ENCODE results near the gene MMP15. TPM values are rescaled to one million over a fixed set of nuclear protein-coding genes. Genes with fewer than 3 reads are reported as not detected.

The MMP15 gene
- total RNA-seq, 1 experiment from 2014 or later = 55.5 TPM

DNA sequence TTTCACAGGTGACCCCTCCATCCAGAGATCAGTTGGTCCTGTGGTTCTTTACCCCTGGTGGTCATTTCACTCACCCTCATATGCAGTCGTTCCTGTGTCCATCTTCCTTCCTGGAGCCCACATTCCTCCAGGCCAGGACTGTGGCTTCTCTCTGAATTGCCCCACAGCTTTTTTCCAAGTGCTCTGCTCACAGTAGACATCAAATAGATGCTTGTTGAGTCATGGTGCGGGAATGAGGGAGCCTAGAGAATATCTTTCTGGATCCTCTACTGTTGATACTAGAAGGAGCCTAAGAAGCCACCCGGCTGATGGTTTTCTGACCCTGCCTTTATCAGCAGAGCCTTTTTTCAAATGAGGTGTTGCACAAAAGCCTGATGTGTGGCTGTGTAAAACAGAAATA, 13.9 kb upstream of the MMP15 start:
- CTCF ChIA-PET = interaction anchor here (0.9 kb wide), 1 partner anchor 110 kb away, joined by 3 read pairs; no protein-coding TSS in a partner anchor
- peaks cover 13% of the 10 kb centered on the region for H3K4me1 Mint-ChIP-seq
- H3K9me3 Mint-ChIP-seq = peaks cover 6% of the 10 kb centered on the region; the same call in 1 of the 2 replicates
- DNase-seq (ENCODE audit: low spot score) = no peak
- ATAC-seq = no peak
- H3K27ac Mint-ChIP-seq = no peak overlapping the region
- no peaks in the 10 kb centered on the region for H3K27me3 Mint-ChIP-seq (ENCODE audit: low read depth)
- POLR2A ChIA-PET = no interaction called here
- H3K4me3 Mint-ChIP-seq = no peak overlapping the region
- TF ChIP-seq HMGA2 (CRISPR knock-in tag; IDR thresholded peaks at IDR 0.05) = no peak
- TF ChIP-seq ZNF671 (CRISPR knock-in tag; IDR thresholded peaks at IDR 0.05) = no peak
- TF ChIP-seq NR1H2 (CRISPR knock-in tag; IDR thresholded peaks at IDR 0.05) = no peak
- TF ChIP-seq ZNF232 (CRISPR knock-in tag; IDR thresholded peaks at IDR 0.05) = no peak
- TF ChIP-seq, protein P1, sequence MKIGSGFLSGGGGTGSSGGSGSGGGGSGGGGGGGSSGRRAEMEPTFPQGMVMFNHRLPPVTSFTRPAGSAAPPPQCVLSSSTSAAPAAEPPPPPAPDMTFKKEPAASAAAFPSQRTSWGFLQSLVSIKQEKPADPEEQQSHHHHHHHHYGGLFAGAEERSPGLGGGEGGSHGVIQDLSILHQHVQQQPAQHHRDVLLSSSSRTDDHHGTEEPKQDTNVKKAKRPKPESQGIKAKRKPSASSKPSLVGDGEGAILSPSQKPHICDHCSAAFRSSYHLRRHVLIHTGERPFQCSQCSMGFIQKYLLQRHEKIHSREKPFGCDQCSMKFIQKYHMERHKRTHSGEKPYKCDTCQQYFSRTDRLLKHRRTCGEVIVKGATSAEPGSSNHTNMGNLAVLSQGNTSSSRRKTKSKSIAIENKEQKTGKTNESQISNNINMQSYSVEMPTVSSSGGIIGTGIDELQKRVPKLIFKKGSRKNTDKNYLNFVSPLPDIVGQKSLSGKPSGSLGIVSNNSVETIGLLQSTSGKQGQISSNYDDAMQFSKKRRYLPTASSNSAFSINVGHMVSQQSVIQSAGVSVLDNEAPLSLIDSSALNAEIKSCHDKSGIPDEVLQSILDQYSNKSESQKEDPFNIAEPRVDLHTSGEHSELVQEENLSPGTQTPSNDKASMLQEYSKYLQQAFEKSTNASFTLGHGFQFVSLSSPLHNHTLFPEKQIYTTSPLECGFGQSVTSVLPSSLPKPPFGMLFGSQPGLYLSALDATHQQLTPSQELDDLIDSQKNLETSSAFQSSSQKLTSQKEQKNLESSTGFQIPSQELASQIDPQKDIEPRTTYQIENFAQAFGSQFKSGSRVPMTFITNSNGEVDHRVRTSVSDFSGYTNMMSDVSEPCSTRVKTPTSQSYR (CRISPR knock-in tag; IDR thresholded peaks at IDR 0.05) = no peak
- TF ChIP-seq TEAD1 (CRISPR knock-in tag; IDR thresholded peaks at IDR 0.05) = no peak
- TF ChIP-seq, protein P2, sequence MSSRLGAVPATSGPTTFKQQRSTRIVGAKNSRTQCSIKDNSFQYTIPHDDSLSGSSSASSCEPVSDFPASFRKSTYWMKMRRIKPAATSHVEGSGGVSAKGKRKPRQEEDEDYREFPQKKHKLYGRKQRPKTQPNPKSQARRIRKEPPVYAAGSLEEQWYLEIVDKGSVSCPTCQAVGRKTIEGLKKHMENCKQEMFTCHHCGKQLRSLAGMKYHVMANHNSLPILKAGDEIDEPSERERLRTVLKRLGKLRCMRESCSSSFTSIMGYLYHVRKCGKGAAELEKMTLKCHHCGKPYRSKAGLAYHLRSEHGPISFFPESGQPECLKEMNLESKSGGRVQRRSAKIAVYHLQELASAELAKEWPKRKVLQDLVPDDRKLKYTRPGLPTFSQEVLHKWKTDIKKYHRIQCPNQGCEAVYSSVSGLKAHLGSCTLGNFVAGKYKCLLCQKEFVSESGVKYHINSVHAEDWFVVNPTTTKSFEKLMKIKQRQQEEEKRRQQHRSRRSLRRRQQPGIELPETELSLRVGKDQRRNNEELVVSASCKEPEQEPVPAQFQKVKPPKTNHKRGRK (CRISPR knock-in tag; IDR thresholded peaks at IDR 0.05; ENCODE audit: borderline replicate concordance) = no peak
- no peak for TF ChIP-seq ZNF423 (CRISPR knock-in tag; IDR thresholded peaks at IDR 0.05)
- TF ChIP-seq, protein P3, sequence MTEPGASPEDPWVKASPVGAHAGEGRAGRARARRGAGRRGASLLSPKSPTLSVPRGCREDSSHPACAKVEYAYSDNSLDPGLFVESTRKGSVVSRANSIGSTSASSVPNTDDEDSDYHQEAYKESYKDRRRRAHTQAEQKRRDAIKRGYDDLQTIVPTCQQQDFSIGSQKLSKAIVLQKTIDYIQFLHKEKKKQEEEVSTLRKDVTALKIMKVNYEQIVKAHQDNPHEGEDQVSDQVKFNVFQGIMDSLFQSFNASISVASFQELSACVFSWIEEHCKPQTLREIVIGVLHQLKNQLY (CRISPR knock-in tag; IDR thresholded peaks at IDR 0.05) = no peak
- TF ChIP-seq TCF7 (CRISPR knock-in tag; IDR thresholded peaks at IDR 0.05; ENCODE audit: low read depth) = no peak
- H3K36me3 Mint-ChIP-seq = peaks cover 23% of the 10 kb centered on the region

DNA sequence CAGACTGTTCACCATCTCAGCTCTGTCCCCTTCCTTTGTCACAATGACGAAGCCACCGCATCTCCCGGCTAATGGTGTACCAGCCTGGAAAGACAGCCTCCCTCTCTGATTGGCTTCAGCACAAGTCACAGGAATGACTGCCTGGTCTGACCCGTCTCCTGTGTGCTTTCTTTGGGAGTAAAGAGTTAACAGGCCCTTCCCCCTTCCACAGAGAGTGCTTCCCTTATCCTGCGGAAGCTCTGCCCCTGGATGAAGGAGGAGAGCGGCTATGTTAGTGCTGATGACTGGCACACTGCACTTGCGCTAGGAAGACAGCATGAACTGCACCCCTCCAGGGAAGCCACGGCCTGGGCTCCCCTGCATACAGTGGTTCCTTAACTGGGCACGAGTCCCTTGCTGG, 13.1 kb upstream of the MMP15 start:
- no peak overlapping the region for H3K27ac Mint-ChIP-seq
- ChIA-PET CTCF (interaction anchor here (0.9 to 2.4 kb wide), 2 partner anchors 85 to 110 kb away, joined by 3 to 8 read pairs; no protein-coding TSS in a partner anchor), POLR2A (interaction anchor here (0.5 kb wide), 1 partner anchor 509 kb away, joined by 4 read pairs; no protein-coding TSS in a partner anchor)
- peaks cover 18% of the 10 kb centered on the region for H3K36me3 Mint-ChIP-seq
- no peaks in the 10 kb centered on the region for H3K9me3 Mint-ChIP-seq
- H3K4me3 Mint-ChIP-seq = no peak overlapping the region
- H3K27me3 Mint-ChIP-seq (ENCODE audit: low read depth) = no peaks in the 10 kb centered on the region
- TF ChIP-seq TEAD4 (CRISPR knock-in tag; IDR thresholded peaks at IDR 0.05) = no peak
- TF ChIP-seq, protein P4, sequence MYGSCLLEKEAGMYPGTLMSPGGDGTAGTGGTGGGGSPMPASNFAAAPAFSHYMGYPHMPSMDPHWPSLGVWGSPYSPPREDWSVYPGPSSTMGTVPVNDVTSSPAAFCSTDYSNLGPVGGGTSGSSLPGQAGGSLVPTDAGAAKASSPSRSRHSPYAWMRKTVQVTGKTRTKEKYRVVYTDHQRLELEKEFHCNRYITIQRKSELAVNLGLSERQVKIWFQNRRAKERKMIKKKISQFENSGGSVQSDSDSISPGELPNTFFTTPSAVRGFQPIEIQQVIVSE (CRISPR knock-in tag; IDR thresholded peaks at IDR 0.05; ENCODE audit: borderline replicate concordance) = no peak
- no peak for DNase-seq (ENCODE audit: low spot score)
- peaks cover 13% of the 10 kb centered on the region for H3K4me1 Mint-ChIP-seq
- ATAC-seq = peak; percentile 47

DNA sequence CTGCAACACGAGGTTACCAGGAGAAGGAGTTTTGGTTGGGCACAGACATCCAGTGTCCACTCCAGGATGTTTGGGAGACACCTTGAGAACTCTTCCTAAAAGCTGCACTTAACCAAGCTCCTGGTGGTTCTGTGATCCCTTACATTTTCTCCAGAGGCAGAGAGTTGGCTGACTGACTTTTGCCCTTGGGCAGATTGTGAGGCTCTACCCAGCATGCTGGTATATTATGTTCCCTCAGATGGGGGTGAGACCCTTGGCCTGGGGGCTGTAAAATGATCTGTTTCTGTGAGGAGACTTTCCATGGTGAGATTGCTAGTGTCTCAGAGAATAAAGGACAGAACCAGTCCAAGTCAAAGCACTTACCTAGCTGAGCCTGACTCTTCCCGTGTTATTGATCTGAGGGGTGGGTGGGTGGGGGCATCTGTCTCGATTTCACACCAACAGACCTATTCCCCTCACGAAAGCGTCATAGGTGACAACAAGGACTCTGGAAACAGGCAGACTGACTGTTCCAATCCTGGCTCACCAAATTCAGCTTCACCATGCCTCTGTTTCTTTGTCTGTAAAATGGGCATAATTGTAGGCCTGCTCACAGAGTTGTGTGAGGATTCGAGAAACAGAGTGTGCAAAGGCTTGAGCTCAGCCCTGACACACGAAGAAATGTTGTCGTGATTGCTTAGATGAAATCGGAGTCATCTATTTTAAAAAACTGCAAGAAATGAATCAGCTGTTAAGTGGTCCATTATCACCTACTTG, 12.2 kb upstream of the MMP15 start:
- ChIA-PET CTCF (interaction anchor here (1.7 to 2.4 kb wide), 3 partner anchors 19 to 109 kb away, joined by 6 to 8 read pairs (median 8); no protein-coding TSS in a partner anchor), POLR2A (no interaction called here)
- no peaks in the 10 kb centered on the region for H3K27me3 Mint-ChIP-seq (ENCODE audit: low read depth)
- H3K9me3 Mint-ChIP-seq = no peaks in the 10 kb centered on the region
- DNase-seq (ENCODE audit: low spot score) (no peak), ATAC-seq (no peak)
- H3K4me1 Mint-ChIP-seq = peaks cover 13% of the 10 kb centered on the region
- no peak overlapping the region for H3K4me3 Mint-ChIP-seq
- H3K36me3 Mint-ChIP-seq = peaks cover 18% of the 10 kb centered on the region
- H3K27ac Mint-ChIP-seq = no peak overlapping the region
- no peak for TF ChIP-seq CREB1 (CRISPR knock-in tag; IDR thresholded peaks at IDR 0.05)
- TF ChIP-seq FOXJ3 (CRISPR knock-in tag; IDR thresholded peaks at IDR 0.05; ENCODE audit: borderline replicate concordance) = no peak
- TF ChIP-seq, protein P1 (CRISPR knock-in tag; IDR thresholded peaks at IDR 0.05) = no peak
- TF ChIP-seq, protein P5, sequence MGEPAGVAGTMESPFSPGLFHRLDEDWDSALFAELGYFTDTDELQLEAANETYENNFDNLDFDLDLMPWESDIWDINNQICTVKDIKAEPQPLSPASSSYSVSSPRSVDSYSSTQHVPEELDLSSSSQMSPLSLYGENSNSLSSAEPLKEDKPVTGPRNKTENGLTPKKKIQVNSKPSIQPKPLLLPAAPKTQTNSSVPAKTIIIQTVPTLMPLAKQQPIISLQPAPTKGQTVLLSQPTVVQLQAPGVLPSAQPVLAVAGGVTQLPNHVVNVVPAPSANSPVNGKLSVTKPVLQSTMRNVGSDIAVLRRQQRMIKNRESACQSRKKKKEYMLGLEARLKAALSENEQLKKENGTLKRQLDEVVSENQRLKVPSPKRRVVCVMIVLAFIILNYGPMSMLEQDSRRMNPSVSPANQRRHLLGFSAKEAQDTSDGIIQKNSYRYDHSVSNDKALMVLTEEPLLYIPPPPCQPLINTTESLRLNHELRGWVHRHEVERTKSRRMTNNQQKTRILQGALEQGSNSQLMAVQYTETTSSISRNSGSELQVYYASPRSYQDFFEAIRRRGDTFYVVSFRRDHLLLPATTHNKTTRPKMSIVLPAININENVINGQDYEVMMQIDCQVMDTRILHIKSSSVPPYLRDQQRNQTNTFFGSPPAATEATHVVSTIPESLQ (CRISPR knock-in tag; IDR thresholded peaks at IDR 0.05) = no peak
- TF ChIP-seq, protein P6, sequence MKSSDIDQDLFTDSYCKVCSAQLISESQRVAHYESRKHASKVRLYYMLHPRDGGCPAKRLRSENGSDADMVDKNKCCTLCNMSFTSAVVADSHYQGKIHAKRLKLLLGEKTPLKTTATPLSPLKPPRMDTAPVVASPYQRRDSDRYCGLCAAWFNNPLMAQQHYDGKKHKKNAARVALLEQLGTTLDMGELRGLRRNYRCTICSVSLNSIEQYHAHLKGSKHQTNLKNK (CRISPR knock-in tag; IDR thresholded peaks at IDR 0.05) = no peak
- no peak for TF ChIP-seq CREM (CRISPR knock-in tag; IDR thresholded peaks at IDR 0.05)
- no peak for TF ChIP-seq MXD4 (CRISPR knock-in tag; IDR thresholded peaks at IDR 0.05; ENCODE audit: borderline replicate concordance)
- TF ChIP-seq NR2C2 (CRISPR knock-in tag; IDR thresholded peaks at IDR 0.05) = no peak
- no peak for TF ChIP-seq ATF1 (CRISPR knock-in tag; IDR thresholded peaks at IDR 0.05)
